Measurements from ENCODE around the gene TMEM202. TPM values are rescaled to one million over a fixed set of nuclear protein-coding genes. Genes with fewer than 3 reads are reported as not detected.

The TMEM202 gene
- total and polyA plus RNA-seq, 2 donors (not counting 1 experiment from before 2014, with no cell fraction given), result not detected

GRCh38 chr15:72380743-72381142, 17.4 kb upstream of the TMEM202 start:
- peaks cover 24% of the 10 kb centered on the region for H3K27me3 Mint-ChIP-seq
- ChIA-PET CTCF (no interaction called here), POLR2A (no interaction called here)
- Histone ChIP-seq H3K27me3 (replicated peaks in 1 of 4; ENCODE audit: control extremely low read depth in 1 of 4, control insufficient read depth in 3 of 4, insufficient read depth in 4 of 4, low read length in 3 of 4) (peaks cover 0 to 4% (median 3%) of the 10 kb centered on the region in 4 experiments), H3K4me3 (ENCODE audit: control extremely low read depth in 1 of 5, extremely low read depth in 1 of 5, insufficient read depth in 1 of 5, low read depth in 2 of 5, low read length in 4 of 5) (no peak overlapping the region), H3K9me3 (ENCODE audit: control extremely low read depth in 1 of 3, control insufficient read depth in 2 of 3, insufficient read depth in 1 of 3, low read length in 2 of 3) (no peaks in the 10 kb centered on the region), H3K36me3 (replicated peaks in 1 of 2; ENCODE audit: control extremely low read depth in 1 of 2, control insufficient read depth in 1 of 2, extremely low read depth in 1 of 2, insufficient read depth in 2 of 2, low read length in 1 of 2) (no peaks in the 10 kb centered on the region), H3K4me1 (ENCODE audit: control insufficient read depth in 2 of 2, insufficient read depth in 2 of 2, low read length in 2 of 2) (peaks cover 7 to 10% of the 10 kb centered on the region in 2 donors), H3K79me2 (ENCODE audit: control insufficient read depth, insufficient read depth, low read length) (peaks cover 8% of the 10 kb centered on the region), H3K27ac (ENCODE audit: low read length in 2 of 2) (no peak overlapping the region), H2AFZ (ENCODE audit: insufficient read depth, low read depth, low read length, poor library complexity, severe bottlenecking) (no peak overlapping the region), H4K20me1 (ENCODE audit: control insufficient read depth, insufficient read depth, low read length, poor library complexity, severe bottlenecking) (no peaks in the 10 kb centered on the region), H3K4me2 (replicated peaks; ENCODE audit: low read depth, low read length, poor library complexity, severe bottlenecking) (no peak overlapping the region), H3K9ac (ENCODE audit: low read length) (no peak overlapping the region)
- 74% methylated on average over 2 of the region's 4 CpGs for WGBS (ENCODE audit: insufficient coverage)
- H3K9me3 Mint-ChIP-seq (ENCODE audit: insufficient read depth), result no peaks in the 10 kb centered on the region
- H3K27ac Mint-ChIP-seq, result no peak overlapping the region
- DNase-seq (no peak), ATAC-seq (ENCODE audit: low read depth) (no peak)
- TF ChIP-seq EZH2 (IDR thresholded peaks at IDR 0.05; ENCODE audit: borderline replicate concordance, insufficient read depth, low read depth, low read length, poor library complexity, severe bottlenecking), result no peak
- no peak for TF ChIP-seq CTCF (IDR thresholded peaks at IDR 0.05)
- intact Hi-C loops (cut with micrococcal nuclease), result no loop called here
- no peak overlapping the region for H3K4me3 Mint-ChIP-seq
- peaks cover 16% of the 10 kb centered on the region for H3K4me1 Mint-ChIP-seq

GRCh38 chr15:72382146-72382545, 16.0 kb upstream of the TMEM202 start:
- POLR2A ChIA-PET, result no interaction called here

More at GRCh38 chr15:72382146-72382545, 16.0 kb upstream of the TMEM202 start:
- Mint-ChIP-seq H3K4me3 (no peak overlapping the region), H3K4me1 (peaks cover 4% of the 10 kb centered on the region), H3K9me3 (ENCODE audit: insufficient read depth) (no peaks in the 10 kb centered on the region), H3K27me3 (peaks cover 27% of the 10 kb centered on the region), H3K27ac (no peak overlapping the region)
- no peak overlapping the region for H3K9ac ChIP-seq (ENCODE audit: low read length)
- no peaks in the 10 kb centered on the region for H3K36me3 ChIP-seq (replicated peaks in 1 of 2; ENCODE audit: control extremely low read depth in 1 of 2, control insufficient read depth in 1 of 2, extremely low read depth in 1 of 2, insufficient read depth in 2 of 2, low read length in 1 of 2)
- no peak overlapping the region for H2AFZ ChIP-seq (ENCODE audit: insufficient read depth, low read depth, low read length, poor library complexity, severe bottlenecking)
- no peaks in the 10 kb centered on the region for H3K9me3 ChIP-seq (ENCODE audit: control extremely low read depth in 1 of 3, control insufficient read depth in 2 of 3, insufficient read depth in 1 of 3, low read length in 2 of 3)
- peaks cover 0 to under 1% of the 10 kb centered on the region in 2 donors for H3K4me1 ChIP-seq (ENCODE audit: control insufficient read depth in 2 of 2, insufficient read depth in 2 of 2, low read length in 2 of 2)
- H3K27me3 ChIP-seq (replicated peaks in 1 of 4; ENCODE audit: control extremely low read depth in 1 of 4, control insufficient read depth in 3 of 4, insufficient read depth in 4 of 4, low read length in 3 of 4), result peaks cover 0 to 4% (median 3%) of the 10 kb centered on the region in 4 experiments
- CTCF ChIA-PET, result no interaction called here
- no peaks in the 10 kb centered on the region for H3K79me2 ChIP-seq (ENCODE audit: control insufficient read depth, insufficient read depth, low read length)
- no peak overlapping the region for H3K4me3 ChIP-seq (ENCODE audit: control extremely low read depth in 1 of 5, extremely low read depth in 1 of 5, insufficient read depth in 1 of 5, low read depth in 2 of 5, low read length in 4 of 5)
- DNase-seq, result no peak
- no peak overlapping the region for H3K4me2 ChIP-seq (replicated peaks; ENCODE audit: low read depth, low read length, poor library complexity, severe bottlenecking)
- intact Hi-C loops (cut with micrococcal nuclease), result no loop called here
- peak; percentile 24 for ATAC-seq (ENCODE audit: low read depth)
- peak; percentile 10 for TF ChIP-seq CTCF (IDR thresholded peaks at IDR 0.05)
- TF ChIP-seq EZH2 (IDR thresholded peaks at IDR 0.05; ENCODE audit: borderline replicate concordance, insufficient read depth, low read depth, low read length, poor library complexity, severe bottlenecking), result no peak
- no peak overlapping the region for H3K27ac ChIP-seq (ENCODE audit: low read length in 2 of 2)
- WGBS (ENCODE audit: insufficient coverage), result 77% methylated on average over 2 of the region's 2 CpGs
- no peaks in the 10 kb centered on the region for H4K20me1 ChIP-seq (ENCODE audit: control insufficient read depth, insufficient read depth, low read length, poor library complexity, severe bottlenecking)

Data from B cell (primary cell).